Osteocyte (in vitro differentiated cells): ENCODE measurements around the gene FCHSD2. TPM values are rescaled to one million over a fixed set of nuclear protein-coding genes. Genes with fewer than 3 reads are reported as not detected.
A peak's percentile ranks its signal among the peaks of the same experiment; 100 is the strongest.

Experiments used
- DNase-seq: peaks from one replicate; pipeline ENCODE4 v3.0.0; 2021; ENCODE audit warnings: mixed read lengths; ENCODE audit not compliant: unreplicated experiment; ENCODE audit errors: extremely low spot score
- H3K27ac Mint-ChIP-seq: one replicate; pipeline ENCODE4 v1.8.0; 2021; ENCODE audit warnings: mild to moderate bottlenecking, mixed read lengths; ENCODE audit not compliant: unreplicated experiment
- H3K27me3 Mint-ChIP-seq: one replicate; pipeline ENCODE4 v1.8.0; 2021; ENCODE audit warnings: mixed read lengths; ENCODE audit not compliant: unreplicated experiment
- H3K36me3 Mint-ChIP-seq: one replicate; pipeline ENCODE4 v1.8.0; 2021; ENCODE audit warnings: mixed read lengths; ENCODE audit not compliant: unreplicated experiment
- H3K4me1 Mint-ChIP-seq: one replicate; pipeline ENCODE4 v1.8.0; 2021; ENCODE audit warnings: mixed read lengths; ENCODE audit not compliant: unreplicated experiment
- H3K4me3 Mint-ChIP-seq: one replicate; pipeline ENCODE4 v1.8.0; 2021; ENCODE audit warnings: mild to moderate bottlenecking, moderate library complexity, mixed read lengths; ENCODE audit not compliant: unreplicated experiment
- H3K9me3 Mint-ChIP-seq: one replicate; pipeline ENCODE4 v1.8.0; 2021; ENCODE audit warnings: mixed read lengths; ENCODE audit not compliant: unreplicated experiment
- CTCF ChIP-seq: fragments of 200-600 bp; sonication (generic); IDR thresholded peaks from 2 replicates; pipeline ENCODE4 v1.5.0; 2021; ENCODE audit warnings: antibody characterized with exemption, mild to moderate bottlenecking, moderate library complexity
- total RNA-seq: library from RNA; stranded (reverse); gene quantifications from 2 replicates; pipeline ENCODE4 v1.2.1, GENCODE V29; 2021

Gene FCHSD2
- total RNA-seq, 1 donor from 2014 or later: 39.4 TPM

GRCh38 chr11:72930008-72930407, 212.1 kb downstream of the FCHSD2 start:
- Mint-ChIP-seq H3K4me1 (peaks cover 8% of the 10 kb centered on the region), H3K27me3 (no peaks in the 10 kb centered on the region), H3K9me3 (no peaks in the 10 kb centered on the region), H3K4me3 (no peak overlapping the region), H3K36me3 (no peaks in the 10 kb centered on the region), H3K27ac (peak overlapping the region; percentile 1)
- DNase-seq: no peak
- no peak for TF ChIP-seq CTCF

GRCh38 chr11:72929256-72929655, 212.9 kb downstream of the FCHSD2 start:
- no peak overlapping the region for H3K4me3 Mint-ChIP-seq

GRCh38 chr11:72927380-72927779, 214.7 kb downstream of the FCHSD2 start:
- H3K4me1 Mint-ChIP-seq: peaks cover 8% of the 10 kb centered on the region
- no peak for DNase-seq
- no peaks in the 10 kb centered on the region for H3K36me3 Mint-ChIP-seq
- H3K4me3 Mint-ChIP-seq: no peak overlapping the region
- no peaks in the 10 kb centered on the region for H3K9me3 Mint-ChIP-seq
- H3K27ac Mint-ChIP-seq: no peak overlapping the region
- H3K27me3 Mint-ChIP-seq: no peaks in the 10 kb centered on the region
- no peak for TF ChIP-seq CTCF

More at GRCh38 chr11:72929256-72929655, 212.9 kb downstream of the FCHSD2 start:
- Mint-ChIP-seq H3K4me1 (peaks cover 8% of the 10 kb centered on the region), H3K27me3 (no peaks in the 10 kb centered on the region), H3K36me3 (no peaks in the 10 kb centered on the region), H3K9me3 (no peaks in the 10 kb centered on the region), H3K27ac (no peak overlapping the region)
- TF ChIP-seq CTCF: no peak
- no peak for DNase-seq

- Mint-ChIP-seq H3K4me1 (peaks cover 12% of the 10 kb centered on the region), H3K27me3 (no peaks in the 10 kb centered on the region), H3K27ac (no peak overlapping the region), H3K36me3 (peaks cover 4% of the 10 kb centered on the region), H3K9me3 (no peaks in the 10 kb centered on the region), H3K4me3 (no peak overlapping the region)
- TF ChIP-seq CTCF: no peak
- DNase-seq: no peak
Observed at GRCh38 chr11:72926076-72926475, 216.0 kb downstream of the FCHSD2 start.

GRCh38 chr11:72925656-72926055, 216.5 kb downstream of the FCHSD2 start:
- Mint-ChIP-seq H3K4me3 (no peak overlapping the region), H3K4me1 (peaks cover 12% of the 10 kb centered on the region), H3K9me3 (no peaks in the 10 kb centered on the region), H3K27ac (no peak overlapping the region), H3K27me3 (no peaks in the 10 kb centered on the region), H3K36me3 (peaks cover 7% of the 10 kb centered on the region)
- TF ChIP-seq CTCF: no peak
- DNase-seq: no peak
